HCT116 (cell line): Measurements from ENCODE around the gene CREBBP. TPM values are rescaled to one million over a fixed set of nuclear protein-coding genes. Genes with fewer than 3 reads are reported as not detected.

Experiments used
- ATAC-seq: fragments of 200-7000 bp; cut with Tn5 transposase; 2 replicates; pipeline ENCODE4 v1.9.1; 2020; ENCODE audit warnings: mild to moderate bottlenecking, moderate library complexity
- BruUV-seq: library from RNA; stranded (reverse); fragments of 400-500 nt; replicated peaks from 2 replicates; lab custom pipeline; 2021; lab: Mats Ljungman, UMichigan
- CTCF ChIA-PET: fragments of 300-600 bp; sonication (Branson Sonifier 250); formaldehyde crosslinking; loops from one replicate; lab custom pipeline; 2021; ENCODE audit warnings: antibody characterized with exemption; lab: Charles Lee
- POLR2A ChIA-PET: fragments of 300-600, 350-600 bp; sonication (Branson Sonifier 250); formaldehyde crosslinking; loops from one replicate; lab custom pipeline; 2021; ENCODE audit warnings: antibody characterized with exemption; lab: Charles Lee
- RAD21 ChIA-PET, 2 experiments: fragments of 300-600 bp; sonication (Branson Sonifier 250); formaldehyde crosslinking; loops; one replicate each; lab custom pipeline; 2023; ENCODE audit warnings: low total read pairs in 2 of 2; ENCODE audit not compliant: uncharacterized antibody in 2 of 2, unreplicated experiment in 2 of 2, low non-redundant PET in 1 of 2; lab: Charles Lee
- DNase-seq: peaks from one replicate; pipeline ENCODE4 v3.0.0-alpha.2; 2010; ENCODE audit warnings: low read depth, low spot score
- H2AFZ ChIP-seq: fragments of 200-600 bp; shearing (Covaris generic), sonication (generic); 2 replicates; pipeline ENCODE4 v1.6.1; 2017; ENCODE audit warnings: low read depth, mixed run types, mixed read lengths, antibody characterized with exemption, low read length; ENCODE audit not compliant: poor library complexity, severe bottlenecking
- H3K27ac ChIP-seq: 2 replicates; pipeline ENCODE4 v1.5.1; 2012; ENCODE audit warnings: low read depth, low read length
- H3K27me3 ChIP-seq: fragments of 200-600 bp; sonication (generic); 2 replicates; pipeline ENCODE4 v1.6.1; 2016; ENCODE audit warnings: mixed run types, low read length, mixed read lengths; ENCODE audit not compliant: insufficient read depth
- H3K36me3 ChIP-seq, 2 experiments: fragments of 200-500 bp in 1 of 2; fragments of 200-600 bp in 1 of 2; sonication (Bioruptor generic) in 1 of 2; sonication (generic) in 1 of 2; 2 replicates each; pipeline versions ENCODE4 v1.5.1 to v1.6.1; 2014 to 2016; ENCODE audit warnings: low read length in 2 of 2, inconsistent platforms in 1 of 2, mixed read lengths in 1 of 2, mixed run types in 1 of 2; ENCODE audit not compliant: insufficient read depth in 2 of 2, control insufficient read depth in 1 of 2
- H3K4me1 ChIP-seq, 2 experiments: fragments of 200-600 bp in 1 of 2; sonication (generic) in 1 of 2; 2 replicates each; pipeline versions ENCODE4 v1.5.1 to v1.6.1; 2012 to 2017; ENCODE audit warnings: low read length in 2 of 2, inconsistent platforms in 1 of 2, mild to moderate bottlenecking in 1 of 2, mixed read lengths in 1 of 2, mixed run types in 1 of 2, moderate library complexity in 1 of 2; ENCODE audit not compliant: insufficient read depth in 2 of 2, control insufficient read depth in 1 of 2
- H3K4me2 ChIP-seq: fragments of 200-600 bp; sonication (generic); 2 replicates; pipeline ENCODE4 v1.6.1; 2017; ENCODE audit warnings: mixed run types, low read length, mixed read lengths
- H3K4me3 ChIP-seq, 2 experiments: fragments of 200-600 bp in 1 of 2; sonication (generic) in 1 of 2; replicated peaks in 1 of 2; 2 replicates each; pipeline ENCODE4 v1.5.1; 2011 to 2016; ENCODE audit warnings: low read length in 2 of 2, control low read depth in 1 of 2, low read depth in 1 of 2, mild to moderate bottlenecking in 1 of 2, mixed read lengths in 1 of 2, mixed run types in 1 of 2
- H3K79me2 ChIP-seq: fragments of 200-600 bp; sonication (generic); 2 replicates; pipeline ENCODE4 v1.6.1; 2017; ENCODE audit warnings: mild to moderate bottlenecking, mixed run types, low read length, moderate library complexity, mixed read lengths; ENCODE audit not compliant: insufficient read depth
- H3K9ac ChIP-seq: fragments of 200-600 bp; sonication (generic); 2 replicates; pipeline ENCODE4 v1.6.1; 2016; ENCODE audit warnings: low read length, mixed read lengths
- H3K9me2 ChIP-seq: fragments of 200-600 bp; sonication (generic), shearing (Covaris generic); 2 replicates; pipeline ENCODE4 v1.6.1; 2017; ENCODE audit warnings: mixed run types, mild to moderate bottlenecking, moderate library complexity; ENCODE audit not compliant: insufficient read depth
- H3K9me3 ChIP-seq, 2 experiments: fragments of 200-500 bp in 1 of 2; fragments of 200-600 bp in 1 of 2; sonication (Bioruptor generic) in 1 of 2; sonication (generic) in 1 of 2; 2 replicates each; pipeline ENCODE4 v1.6.1; 2014 to 2017; ENCODE audit warnings: low read length in 2 of 2, mixed read lengths in 2 of 2, inconsistent platforms in 1 of 2, low read depth in 1 of 2, mild to moderate bottlenecking in 1 of 2, mixed run types in 1 of 2, moderate library complexity in 1 of 2; ENCODE audit not compliant: control insufficient read depth in 1 of 2, insufficient read depth in 1 of 2
- H4K20me1 ChIP-seq: fragments of 200-600 bp; sonication (generic), shearing (Covaris generic); 2 replicates; pipeline ENCODE4 v1.6.1; 2017; ENCODE audit warnings: mixed run types, mild to moderate bottlenecking, moderate library complexity; ENCODE audit not compliant: insufficient read depth
- CEBPB ChIP-seq: IDR thresholded peaks from 2 replicates; pipeline ENCODE4 v1.6.1; 2012; ENCODE audit warnings: low read depth
- EGR1 ChIP-seq: IDR thresholded peaks from 2 replicates; pipeline ENCODE4 v1.6.1; 2012; ENCODE audit warnings: low read depth
- JUND ChIP-seq: IDR thresholded peaks from 2 replicates; pipeline ENCODE4 v1.6.1; 2012
- POLR2AphosphoS5 ChIP-seq: IDR thresholded peaks from 2 replicates; pipeline ENCODE4 v1.6.1; 2011; ENCODE audit warnings: mild to moderate bottlenecking, low read depth, low read length, moderate library complexity
- SP1 ChIP-seq: IDR thresholded peaks from 2 replicates; pipeline ENCODE4 v1.6.1; 2012; ENCODE audit warnings: low read depth
- SRF ChIP-seq: IDR thresholded peaks from 2 replicates; pipeline ENCODE4 v1.6.1; 2012; ENCODE audit warnings: low read depth
- ZFX ChIP-seq: fragments of 450-650 bp; IDR thresholded peaks from 2 replicates; pipeline ENCODE4 v1.6.1; 2017
- intact Hi-C: fragments of 100-400 bp; cut with micrococcal nuclease; formaldehyde crosslinking; loops from 2 replicates; pipeline ENCODE4 v1.10.0; 2022
- total RNA-seq: library from RNA; stranded (reverse); gene quantifications from one replicate; pipeline ENCODE4 v1.2.1, GENCODE V29; 2021; ENCODE audit not compliant: unreplicated experiment
- TF ChIP-seq, protein P1 (sequence below): IDR thresholded peaks from 2 replicates; pipeline ENCODE4 v1.6.1; 2012; ENCODE audit warnings: low read depth

Gene CREBBP
- total RNA-seq, 1 experiment from 2014 or later, result 42.7 TPM

DNA sequence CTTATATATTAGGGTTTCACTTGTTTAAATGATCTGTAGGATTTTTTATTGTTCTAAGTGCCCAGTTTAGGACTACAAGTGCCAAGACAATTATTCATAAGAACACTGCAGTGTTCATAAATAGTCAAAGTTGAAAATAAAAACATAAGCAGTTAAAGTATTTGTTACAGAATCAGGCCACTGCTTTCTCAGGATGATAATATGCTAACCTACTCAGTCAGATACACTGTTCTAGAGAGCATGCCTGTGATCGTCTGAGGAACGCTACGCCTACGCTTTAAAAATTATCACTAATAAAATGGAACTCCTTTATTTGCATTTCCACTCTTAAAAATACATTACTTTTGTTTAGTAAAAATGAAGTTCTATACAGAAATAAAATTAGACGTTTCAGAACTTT is 125.7 kb downstream of the CREBBP start:
- H2AFZ ChIP-seq, result no peak overlapping the region
- intact Hi-C loops, result no loop called here
- H3K9me2 ChIP-seq, result no peaks in the 10 kb centered on the region
- H3K36me3 ChIP-seq, result peaks cover 16 to 21% of the 10 kb centered on the region in 2 experiments
- H3K79me2 ChIP-seq, result no peaks in the 10 kb centered on the region; the same call in 1 of the 2 replicates
- no peaks in the 10 kb centered on the region for H3K4me1 ChIP-seq
- DNase-seq, result no peak
- CTCF ChIA-PET, result no interaction called here
- no peak for ATAC-seq
- H3K4me2 ChIP-seq, result no peak overlapping the region
- no peaks in the 10 kb centered on the region for H3K27me3 ChIP-seq
- TF ChIP-seq CEBPB (no peak), EGR1 (no peak), SP1 (no peak), ZFX (no peak), POLR2AphosphoS5 (no peak), JUND (no peak), SRF (no peak)
- TF ChIP-seq, protein P1, sequence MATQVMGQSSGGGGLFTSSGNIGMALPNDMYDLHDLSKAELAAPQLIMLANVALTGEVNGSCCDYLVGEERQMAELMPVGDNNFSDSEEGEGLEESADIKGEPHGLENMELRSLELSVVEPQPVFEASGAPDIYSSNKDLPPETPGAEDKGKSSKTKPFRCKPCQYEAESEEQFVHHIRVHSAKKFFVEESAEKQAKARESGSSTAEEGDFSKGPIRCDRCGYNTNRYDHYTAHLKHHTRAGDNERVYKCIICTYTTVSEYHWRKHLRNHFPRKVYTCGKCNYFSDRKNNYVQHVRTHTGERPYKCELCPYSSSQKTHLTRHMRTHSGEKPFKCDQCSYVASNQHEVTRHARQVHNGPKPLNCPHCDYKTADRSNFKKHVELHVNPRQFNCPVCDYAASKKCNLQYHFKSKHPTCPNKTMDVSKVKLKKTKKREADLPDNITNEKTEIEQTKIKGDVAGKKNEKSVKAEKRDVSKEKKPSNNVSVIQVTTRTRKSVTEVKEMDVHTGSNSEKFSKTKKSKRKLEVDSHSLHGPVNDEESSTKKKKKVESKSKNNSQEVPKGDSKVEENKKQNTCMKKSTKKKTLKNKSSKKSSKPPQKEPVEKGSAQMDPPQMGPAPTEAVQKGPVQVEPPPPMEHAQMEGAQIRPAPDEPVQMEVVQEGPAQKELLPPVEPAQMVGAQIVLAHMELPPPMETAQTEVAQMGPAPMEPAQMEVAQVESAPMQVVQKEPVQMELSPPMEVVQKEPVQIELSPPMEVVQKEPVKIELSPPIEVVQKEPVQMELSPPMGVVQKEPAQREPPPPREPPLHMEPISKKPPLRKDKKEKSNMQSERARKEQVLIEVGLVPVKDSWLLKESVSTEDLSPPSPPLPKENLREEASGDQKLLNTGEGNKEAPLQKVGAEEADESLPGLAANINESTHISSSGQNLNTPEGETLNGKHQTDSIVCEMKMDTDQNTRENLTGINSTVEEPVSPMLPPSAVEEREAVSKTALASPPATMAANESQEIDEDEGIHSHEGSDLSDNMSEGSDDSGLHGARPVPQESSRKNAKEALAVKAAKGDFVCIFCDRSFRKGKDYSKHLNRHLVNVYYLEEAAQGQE, result no peak
- POLR2A ChIA-PET, result no interaction called here
- no TSS peak for BruUV-seq
- RAD21 ChIA-PET, result no interaction called here
- no peaks in the 10 kb centered on the region; the same call in 1 of the 2 replicates for H4K20me1 ChIP-seq
- no peak overlapping the region for H3K27ac ChIP-seq
- H3K9ac ChIP-seq, result no peak overlapping the region
- H3K9me3 ChIP-seq, result no peaks in the 10 kb centered on the region
- no peak overlapping the region for H3K4me3 ChIP-seq
